Ishikawa (cell line): ENCODE measurements around the gene CCDC51.

ENCODE experiments used
- CEBPB ChIP-seq: IDR thresholded peaks from 2 replicates; pipeline ENCODE4 v1.6.1; 2012
- CREB1 ChIP-seq: IDR thresholded peaks from 2 replicates; pipeline ENCODE4 v1.6.1; 2012; ENCODE audit warnings: low read depth
- EGR1 ChIP-seq: IDR thresholded peaks from 2 replicates; pipeline ENCODE4 v1.6.1; 2012
- EP300 ChIP-seq: IDR thresholded peaks from 2 replicates; pipeline ENCODE4 v1.6.1; 2012; ENCODE audit warnings: borderline replicate concordance
- FOXM1 ChIP-seq: IDR thresholded peaks from 2 replicates; pipeline ENCODE4 v1.6.1; 2012; ENCODE audit warnings: low read depth, borderline replicate concordance
- MAX ChIP-seq: IDR thresholded peaks from 2 replicates; pipeline ENCODE4 v1.6.1; 2012
- NFIC ChIP-seq: IDR thresholded peaks from 2 replicates; pipeline ENCODE4 v1.6.1; 2012
- RAD21 ChIP-seq: IDR thresholded peaks from 2 replicates; pipeline ENCODE4 v1.6.1; 2012; ENCODE audit warnings: low read depth
- TAF1 ChIP-seq: IDR thresholded peaks from 2 replicates; pipeline ENCODE4 v1.6.1; 2012; ENCODE audit warnings: low read depth, mild to moderate bottlenecking
- TCF12 ChIP-seq: IDR thresholded peaks from 2 replicates; pipeline ENCODE4 v1.6.1; 2012; ENCODE audit warnings: low read depth
- TEAD4 ChIP-seq: IDR thresholded peaks from 2 replicates; pipeline ENCODE4 v1.6.1; 2012
- YY1 ChIP-seq: IDR thresholded peaks from 2 replicates; pipeline ENCODE4 v1.6.1; 2012; ENCODE audit warnings: low read depth
- ZBTB7A ChIP-seq: IDR thresholded peaks from 2 replicates; pipeline ENCODE4 v1.6.1; 2012; ENCODE audit warnings: low read depth
- TF ChIP-seq, protein P1 (sequence below): IDR thresholded peaks from 2 replicates; pipeline ENCODE4 v1.6.1; 2012
- TF ChIP-seq, protein P2 (sequence below): IDR thresholded peaks from 2 replicates; pipeline ENCODE4 v1.6.1; 2012; ENCODE audit warnings: low read depth, mild to moderate bottlenecking

Gene CCDC51

GRCh38 chr3:48451270-48451669, 11.4 kb upstream of the CCDC51 start:
- TF ChIP-seq ZBTB7A: no peak
- TF ChIP-seq TEAD4: no peak
- TF ChIP-seq CREB1: no peak
- TF ChIP-seq NFIC: no peak
- TF ChIP-seq, protein P1, sequence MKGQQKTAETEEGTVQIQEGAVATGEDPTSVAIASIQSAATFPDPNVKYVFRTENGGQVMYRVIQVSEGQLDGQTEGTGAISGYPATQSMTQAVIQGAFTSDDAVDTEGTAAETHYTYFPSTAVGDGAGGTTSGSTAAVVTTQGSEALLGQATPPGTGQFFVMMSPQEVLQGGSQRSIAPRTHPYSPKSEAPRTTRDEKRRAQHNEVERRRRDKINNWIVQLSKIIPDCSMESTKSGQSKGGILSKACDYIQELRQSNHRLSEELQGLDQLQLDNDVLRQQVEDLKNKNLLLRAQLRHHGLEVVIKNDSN: no peak
- TF ChIP-seq EP300: no peak
- TF ChIP-seq FOXM1: no peak
- TF ChIP-seq RAD21: no peak
- no peak for TF ChIP-seq MAX
- TF ChIP-seq CEBPB: no peak
- no peak for TF ChIP-seq EGR1
- no peak for TF ChIP-seq YY1

- TF ChIP-seq, protein P2, sequence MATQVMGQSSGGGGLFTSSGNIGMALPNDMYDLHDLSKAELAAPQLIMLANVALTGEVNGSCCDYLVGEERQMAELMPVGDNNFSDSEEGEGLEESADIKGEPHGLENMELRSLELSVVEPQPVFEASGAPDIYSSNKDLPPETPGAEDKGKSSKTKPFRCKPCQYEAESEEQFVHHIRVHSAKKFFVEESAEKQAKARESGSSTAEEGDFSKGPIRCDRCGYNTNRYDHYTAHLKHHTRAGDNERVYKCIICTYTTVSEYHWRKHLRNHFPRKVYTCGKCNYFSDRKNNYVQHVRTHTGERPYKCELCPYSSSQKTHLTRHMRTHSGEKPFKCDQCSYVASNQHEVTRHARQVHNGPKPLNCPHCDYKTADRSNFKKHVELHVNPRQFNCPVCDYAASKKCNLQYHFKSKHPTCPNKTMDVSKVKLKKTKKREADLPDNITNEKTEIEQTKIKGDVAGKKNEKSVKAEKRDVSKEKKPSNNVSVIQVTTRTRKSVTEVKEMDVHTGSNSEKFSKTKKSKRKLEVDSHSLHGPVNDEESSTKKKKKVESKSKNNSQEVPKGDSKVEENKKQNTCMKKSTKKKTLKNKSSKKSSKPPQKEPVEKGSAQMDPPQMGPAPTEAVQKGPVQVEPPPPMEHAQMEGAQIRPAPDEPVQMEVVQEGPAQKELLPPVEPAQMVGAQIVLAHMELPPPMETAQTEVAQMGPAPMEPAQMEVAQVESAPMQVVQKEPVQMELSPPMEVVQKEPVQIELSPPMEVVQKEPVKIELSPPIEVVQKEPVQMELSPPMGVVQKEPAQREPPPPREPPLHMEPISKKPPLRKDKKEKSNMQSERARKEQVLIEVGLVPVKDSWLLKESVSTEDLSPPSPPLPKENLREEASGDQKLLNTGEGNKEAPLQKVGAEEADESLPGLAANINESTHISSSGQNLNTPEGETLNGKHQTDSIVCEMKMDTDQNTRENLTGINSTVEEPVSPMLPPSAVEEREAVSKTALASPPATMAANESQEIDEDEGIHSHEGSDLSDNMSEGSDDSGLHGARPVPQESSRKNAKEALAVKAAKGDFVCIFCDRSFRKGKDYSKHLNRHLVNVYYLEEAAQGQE: no peak; the same call in 1 of the 2 replicates
- TF ChIP-seq MAX: peak; percentile 75
- TF ChIP-seq CREB1: peak; percentile 96
- TF ChIP-seq ZBTB7A: 0 out of 2 replicates have a peak, but pooled peaks have one; percentile 15
- no peak for TF ChIP-seq RAD21
- TF ChIP-seq NFIC: no peak
- TF ChIP-seq CEBPB: no peak
- TF ChIP-seq EP300: peak; percentile 20; the same call in 1 of the 2 replicates
- TF ChIP-seq TEAD4: 0 out of 2 replicates have a peak, but pooled peaks have one; percentile 7
- TF ChIP-seq EGR1: no peak
- TF ChIP-seq, protein P1: no peak
- TF ChIP-seq YY1: peak; percentile 82
- TF ChIP-seq TCF12: peak; percentile 39; the same call in 1 of the 2 replicates
- peak; percentile 91; the same call in 1 of the 2 replicates for TF ChIP-seq TAF1
These were observed 6.7 kb upstream of the CCDC51 start, which contains the start of gene ATRIP for GRCh38 chr3:48446425-48447193. ATRIP (plus strand) TSS chr3:48446737; CDS start chr3:48446846, 109 bp downstream.

- TF ChIP-seq FOXM1 (no peak), ZBTB7A (no peak), CREB1 (no peak), MAX (no peak), EGR1 (no peak), TCF12 (no peak), NFIC (no peak), RAD21 (no peak), TEAD4 (no peak), CEBPB (no peak), TAF1 (no peak), YY1 (no peak), EP300 (no peak)
- TF ChIP-seq, protein P1: no peak
- TF ChIP-seq, protein P2: no peak
These were observed 6.1 kb upstream of the CCDC51 start for GRCh38 chr3:48446043-48446424.

DNA sequence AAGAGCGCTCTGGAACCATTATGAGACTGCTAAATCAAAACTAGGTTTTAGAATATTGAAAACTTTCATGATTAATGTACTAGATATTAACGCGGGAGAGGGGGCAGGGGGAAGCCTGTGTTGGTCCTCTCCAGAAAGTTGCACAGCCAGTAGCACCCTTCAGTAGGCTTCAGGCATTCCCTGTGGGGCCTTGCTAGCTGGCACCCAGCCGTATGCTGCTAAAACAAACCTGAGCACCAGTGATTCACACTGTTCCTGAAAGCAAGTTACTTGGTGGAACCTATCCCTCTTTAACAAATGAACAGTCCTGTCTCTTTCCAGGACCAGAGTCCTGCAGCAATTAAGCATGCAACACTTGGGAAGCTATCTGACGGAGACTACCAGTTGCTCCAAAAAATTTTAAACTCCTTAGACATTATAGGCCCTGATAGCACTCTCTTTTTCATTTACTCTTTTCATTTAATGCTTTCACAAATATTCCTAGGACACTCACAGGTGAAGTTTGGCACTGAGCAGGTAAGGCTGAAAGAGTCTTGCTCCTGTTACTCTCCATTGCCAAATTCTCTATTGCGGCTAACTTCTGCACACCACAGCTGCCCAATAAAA, 5.5 kb upstream of the CCDC51 start:
- no peak for TF ChIP-seq CREB1
- no peak for TF ChIP-seq YY1
- no peak for TF ChIP-seq TEAD4
- TF ChIP-seq, protein P1: no peak
- TF ChIP-seq, protein P2: no peak
- no peak for TF ChIP-seq MAX
- no peak for TF ChIP-seq CEBPB
- no peak for TF ChIP-seq ZBTB7A
- TF ChIP-seq TCF12: no peak
- TF ChIP-seq FOXM1: no peak
- no peak for TF ChIP-seq TAF1
